ENCODE results near the gene GPR152. TPM values are rescaled to one million over a fixed set of nuclear protein-coding genes. Genes with fewer than 3 reads are reported as not detected.
"Not testable (repeated sequence)": the region's sequence is repeated elsewhere in the genome, so short reads cannot be mapped to it uniquely, and the experiment has no call there.

Gene GPR152
- total RNA-seq, 2 donors from 2014 or later = not detected

- ATAC-seq (peak; percentile 28 to 40), DNase-seq (no peak)
- intact Hi-C loops (cut with DNase I) = loop anchor here in 1 of 2 donors (10.0 kb wide), 1 partner anchor 58 kb away; the partner anchor contains the start of gene TMEM134
Observed at GRCh38 chr11:67406969-67407687, 45.4 kb downstream of the GPR152 start.

GRCh38 chr11:67406420-67406968, 46.0 kb downstream of the GPR152 start:
- DNase-seq = no peak
- ATAC-seq = no peak

GRCh38 chr11:67405688-67406339, 46.7 kb downstream of the GPR152 start:
- ATAC-seq (no peak), DNase-seq (no peak)
- intact Hi-C loops (cut with DNase I) = loop anchor here in 1 of 2 donors (10.0 kb wide), 1 partner anchor 59 kb away; the partner anchor contains the start of gene TMEM134

More at GRCh38 chr11:67406420-67406968, 46.0 kb downstream of the GPR152 start:
- intact Hi-C loops (cut with DNase I) = loop anchor here in 1 of 2 donors (10.0 kb wide), 1 partner anchor 58 kb away; the partner anchor contains the start of gene TMEM134

GRCh38 chr11:67405196-67405567, 47.3 kb downstream of the GPR152 start:
- ATAC-seq = no peak

GRCh38 chr11:67404515-67405195, 47.9 kb downstream of the GPR152 start:
- DNase-seq = no peak
- intact Hi-C loops (cut with DNase I) = loop anchor here (5.0 to 10.0 kb wide), 3 partner anchors 60 to 103 kb away; partner anchors contain the start of genes CDK2AP2 (in 1 of the 2), PITPNM1 (in 1 of the 2) and TMEM134 (in 1 of the 2)
- no peak for ATAC-seq

More at GRCh38 chr11:67405196-67405567, 47.3 kb downstream of the GPR152 start:
- intact Hi-C loops (cut with DNase I) = loop anchor here in 1 of 2 donors (10.0 kb wide), 1 partner anchor 60 kb away; the partner anchor contains the start of gene TMEM134
- no peak for DNase-seq

- ATAC-seq, DNase-seq: not testable (repeated sequence)
- intact Hi-C loops (cut with DNase I) = loop anchor here (5.0 to 10.0 kb wide), 3 partner anchors 62 to 104 kb away; partner anchors contain the start of genes CDK2AP2 (in 1 of the 2), PITPNM1 (in 1 of the 2) and TMEM134 (in 1 of the 2)
Observed at GRCh38 chr11:67403085-67403484, 49.4 kb downstream of the GPR152 start.

- not testable (repeated sequence) for ATAC-seq, DNase-seq
- intact Hi-C loops (cut with DNase I) = loop anchor here (5.0 to 10.0 kb wide), 3 partner anchors 62 to 105 kb away; partner anchors contain the start of genes CDK2AP2 (in 1 of the 2), PITPNM1 (in 1 of the 2) and TMEM134 (in 1 of the 2)
Observed at GRCh38 chr11:67402192-67402839, 50.2 kb downstream of the GPR152 start.

GRCh38 chr11:67401495-67402191, 50.9 kb downstream of the GPR152 start, which contains the start of gene PPP1CA:
PPP1CA (minus strand) TSS chr11:67401858; CDS start chr11:67401782, 76 bp downstream.
- intact Hi-C loops (cut with DNase I) = loop anchor here (5.0 to 10.0 kb wide), 3 partner anchors 63 to 106 kb away; partner anchors contain the start of genes CDK2AP2 (in 1 of the 2), PITPNM1 (in 1 of the 2) and TMEM134 (in 1 of the 2)
- DNase-seq (peak; percentile 93), ATAC-seq (peak; percentile 87 to 90)

Small RNA genes lying within 50 kb of the gene (microRNA-seq; reads per million reads assigned to microRNA genes)
- 0.20 to 0.27 reads per million in 2 donors for gene MIR6752

Other genes with a start within 250 kb of the GPR152 start
- 10 to 100 TPM; 51.6 to 52.6 TPM for gene GRK2, start 186.3 kb downstream of the GPR152 start, total RNA-seq
- gene ANKRD13D, start 163.4 kb downstream of the GPR152 start, total RNA-seq = 10 to 100 TPM; 22.1 to 22.6 TPM
- gene SSH3, start 149.2 kb downstream of the GPR152 start, total RNA-seq = 10 to 100 TPM; 18.1 to 22.2 TPM
- 10 to 100 TPM; 54.5 to 59.3 TPM for gene POLD4, start 99.2 kb downstream of the GPR152 start, total RNA-seq
- gene CLCF1, start 79.1 kb downstream of the GPR152 start, total RNA-seq = 1 to 10 TPM; 1.1 to 4.6 TPM
- gene RAD9A, start 60.7 kb downstream of the GPR152 start, total RNA-seq = 1 to 10 TPM; 6.2 to 9.0 TPM
- 10 to 100 TPM; 86.7 to 94.1 TPM for gene PPP1CA, start 50.9 kb downstream of the GPR152 start, total RNA-seq
- gene TBC1D10C, start 48.6 kb downstream of the GPR152 start, total RNA-seq = 1 to 10 TPM; 2.4 to 2.8 TPM
- gene CARNS1, start 37.1 kb downstream of the GPR152 start, total RNA-seq = 10 to 100 TPM in 1 of 2 donors, 1 to 10 TPM in 1; 6.6 to 11.9 TPM
- gene RPS6KB2, start 24.2 kb downstream of the GPR152 start, total RNA-seq = 10 to 100 TPM; 25.5 to 31.0 TPM
- gene PTPRCAP, start 15.0 kb downstream of the GPR152 start, total RNA-seq = 1 to 10 TPM; 1.8 to 4.7 TPM
- 10 to 100 TPM; 35.4 to 40.7 TPM for gene CORO1B, start 9.3 kb downstream of the GPR152 start, total RNA-seq
- 1 to 10 TPM; 1.2 to 1.3 TPM for gene CABP4, start 2.6 kb upstream of the GPR152 start, total RNA-seq
- gene TMEM134, start 16.5 kb upstream of the GPR152 start, total RNA-seq = 10 to 100 TPM; 50.5 to 58.1 TPM
- gene AIP, start 30.3 kb upstream of the GPR152 start, total RNA-seq = 10 to 100 TPM; 50.5 to 51.2 TPM
- 10 to 100 TPM; 27.7 to 34.7 TPM for gene PITPNM1, start 52.6 kb upstream of the GPR152 start, total RNA-seq
- gene CDK2AP2, start 55.4 kb upstream of the GPR152 start, total RNA-seq = 10 to 100 TPM; 44.8 to 60.9 TPM
- gene CABP2, start 70.7 kb upstream of the GPR152 start, total RNA-seq = not detected
- gene GSTP1, start 131.1 kb upstream of the GPR152 start, total RNA-seq = 100 to 1,000 TPM; 314 to 337 TPM
- 100 to 1,000 TPM; 422 to 434 TPM for gene NDUFV1, start 154.2 kb upstream of the GPR152 start, total RNA-seq
- 10 to 100 TPM; 60.1 to 61.7 TPM for gene NUDT8, start 177.2 kb upstream of the GPR152 start, total RNA-seq
- not detected for gene TBX10, start 187.0 kb upstream of the GPR152 start, total RNA-seq
- not detected for gene ACY3, start 198.0 kb upstream of the GPR152 start, total RNA-seq
- gene ALDH3B2, start 221.9 kb upstream of the GPR152 start, total RNA-seq = not detected

Data from left cardiac atrium (tissue), 4 donors.